Measurements from ENCODE around the gene SBF1. TPM values are rescaled to one million over a fixed set of nuclear protein-coding genes. Genes with fewer than 3 reads are reported as not detected.
A peak's percentile ranks its signal among the peaks of the same experiment; 100 is the strongest.

Gene SBF1
- total and polyA plus RNA-seq, 2 donors (not counting 1 experiment from before 2014, with no cell fraction given): 110 to 254 TPM

GRCh38 chr22:50489363-50490243 lies 14.8 kb upstream of the SBF1 start:
- H3K4me1 ChIP-seq (ENCODE audit: control insufficient read depth in 2 of 2, insufficient read depth in 2 of 2, low read length in 2 of 2): peaks cover 7 to 8% of the 10 kb centered on the region in 2 donors
- TF ChIP-seq EZH2 (IDR thresholded peaks at IDR 0.05; ENCODE audit: borderline replicate concordance, insufficient read depth, low read depth, low read length, poor library complexity, severe bottlenecking): no peak
- no peak for TF ChIP-seq CTCF (IDR thresholded peaks at IDR 0.05)
- CTCF ChIA-PET: no interaction called here
- Mint-ChIP-seq H3K9me3 (ENCODE audit: insufficient read depth) (no peaks in the 10 kb centered on the region), H3K4me1 (peaks cover 17% of the 10 kb centered on the region), H3K4me3 (no peak overlapping the region), H3K27me3 (no peaks in the 10 kb centered on the region), H3K27ac (no peak overlapping the region)
- no peak overlapping the region for H3K27ac ChIP-seq (ENCODE audit: low read length in 2 of 2)
- WGBS (ENCODE audit: insufficient coverage): 93% methylated on average over 27 of the region's 31 CpGs
- H3K36me3 ChIP-seq (replicated peaks in 1 of 2; ENCODE audit: control extremely low read depth in 1 of 2, control insufficient read depth in 1 of 2, extremely low read depth in 1 of 2, insufficient read depth in 2 of 2, low read length in 1 of 2): no peaks in the 10 kb centered on the region
- no peak overlapping the region for H2AFZ ChIP-seq (ENCODE audit: insufficient read depth, low read depth, low read length, poor library complexity, severe bottlenecking)
- no peak overlapping the region for H3K9ac ChIP-seq (ENCODE audit: low read length)
- no peaks in the 10 kb centered on the region for H4K20me1 ChIP-seq (ENCODE audit: control insufficient read depth, insufficient read depth, low read length, poor library complexity, severe bottlenecking)
- ATAC-seq (ENCODE audit: low read depth): no peak
- no peaks in the 10 kb centered on the region for H3K27me3 ChIP-seq (replicated peaks in 1 of 4; ENCODE audit: control extremely low read depth in 1 of 4, control insufficient read depth in 3 of 4, insufficient read depth in 4 of 4, low read length in 3 of 4)
- no peaks in the 10 kb centered on the region for H3K9me3 ChIP-seq (ENCODE audit: control extremely low read depth in 1 of 3, control insufficient read depth in 2 of 3, insufficient read depth in 1 of 3, low read length in 2 of 3)
- no peaks in the 10 kb centered on the region for H3K79me2 ChIP-seq (ENCODE audit: control insufficient read depth, insufficient read depth, low read length)
- POLR2A ChIA-PET: no interaction called here
- DNase-seq: peak; percentile 1
- intact Hi-C loops (cut with micrococcal nuclease): no loop called here
- H3K4me3 ChIP-seq (ENCODE audit: control extremely low read depth in 1 of 5, extremely low read depth in 1 of 5, insufficient read depth in 1 of 5, low read depth in 2 of 5, low read length in 4 of 5): no peak overlapping the region
- H3K4me2 ChIP-seq (replicated peaks; ENCODE audit: low read depth, low read length, poor library complexity, severe bottlenecking): no peak overlapping the region

- Histone ChIP-seq H3K36me3 (replicated peaks in 1 of 2; ENCODE audit: control extremely low read depth in 1 of 2, control insufficient read depth in 1 of 2, extremely low read depth in 1 of 2, insufficient read depth in 2 of 2, low read length in 1 of 2) (no peaks in the 10 kb centered on the region), H3K9me3 (ENCODE audit: control extremely low read depth in 1 of 3, control insufficient read depth in 2 of 3, insufficient read depth in 1 of 3, low read length in 2 of 3) (no peaks in the 10 kb centered on the region), H3K4me1 (ENCODE audit: control insufficient read depth in 2 of 2, insufficient read depth in 2 of 2, low read length in 2 of 2) (peaks cover 12 to 15% of the 10 kb centered on the region in 2 donors), H3K27me3 (replicated peaks in 1 of 4; ENCODE audit: control extremely low read depth in 1 of 4, control insufficient read depth in 3 of 4, insufficient read depth in 4 of 4, low read length in 3 of 4) (peaks cover 0 to under 1% (median 0%) of the 10 kb centered on the region in 4 experiments), H2AFZ (ENCODE audit: insufficient read depth, low read depth, low read length, poor library complexity, severe bottlenecking) (no peak overlapping the region), H3K27ac (ENCODE audit: low read length in 2 of 2) (no peak overlapping the region), H3K4me2 (replicated peaks; ENCODE audit: low read depth, low read length, poor library complexity, severe bottlenecking) (no peak overlapping the region), H4K20me1 (ENCODE audit: control insufficient read depth, insufficient read depth, low read length, poor library complexity, severe bottlenecking) (no peaks in the 10 kb centered on the region), H3K79me2 (ENCODE audit: control insufficient read depth, insufficient read depth, low read length) (peaks cover 3% of the 10 kb centered on the region), H3K4me3 (ENCODE audit: control extremely low read depth in 1 of 5, extremely low read depth in 1 of 5, insufficient read depth in 1 of 5, low read depth in 2 of 5, low read length in 4 of 5) (no peak overlapping the region), H3K9ac (ENCODE audit: low read length) (no peak overlapping the region)
- TF ChIP-seq CTCF (IDR thresholded peaks at IDR 0.05) (no peak), EZH2 (IDR thresholded peaks at IDR 0.05; ENCODE audit: borderline replicate concordance, insufficient read depth, low read depth, low read length, poor library complexity, severe bottlenecking) (no peak)
- CTCF ChIA-PET: no interaction called here
- Mint-ChIP-seq H3K27ac (no peak overlapping the region), H3K4me1 (peaks cover 22% of the 10 kb centered on the region), H3K9me3 (ENCODE audit: insufficient read depth) (no peaks in the 10 kb centered on the region), H3K27me3 (no peaks in the 10 kb centered on the region), H3K4me3 (no peak overlapping the region)
- WGBS (ENCODE audit: insufficient coverage): 97% methylated on average over 16 of the region's 19 CpGs
- POLR2A ChIA-PET: no interaction called here
- intact Hi-C loops (cut with micrococcal nuclease): no loop called here
- ATAC-seq (ENCODE audit: low read depth): no peak
- no peak for DNase-seq
These were observed 14.1 kb upstream of the SBF1 start for GRCh38 chr22:50488886-50489285.

Measured in B cell (primary cell).